Activated naive CD4-positive, alpha-beta T cell treated with anti-CD3 and anti-CD28 coated beads, Interleukin-2, amount 50 U/mL, for 72 hours (primary cell): ENCODE data around the gene ADAM17. TPM values are rescaled to one million over a fixed set of nuclear protein-coding genes. Genes with fewer than 3 reads are reported as not detected.
"Not testable (repeated sequence)": the region's sequence is repeated elsewhere in the genome, so short reads cannot be mapped to it uniquely, and the experiment has no call there.

Source experiments
- ATAC-seq, 2 donors: fragments of 150-1000 bp; cut with Tn5 transposase; 2 replicates each; pipeline ENCODE4 v1.10.0; 2021; ENCODE audit warnings: mild to moderate bottlenecking in 2 of 2, moderate library complexity in 2 of 2
- DNase-seq, 2 donors: peaks; one replicate each; pipeline ENCODE4 v3.0.0; 2021 to 2022; ENCODE audit warnings: low spot score in 2 of 2
- H3K27ac Mint-ChIP-seq, 2 donors: one replicate each; pipeline ENCODE4 v1.8.0; 2022; ENCODE audit warnings: mild to moderate bottlenecking in 2 of 2, mixed read lengths in 2 of 2
- H3K36me3 Mint-ChIP-seq, 2 donors: one replicate each; pipeline ENCODE4 v1.8.0; 2022; ENCODE audit warnings: mixed read lengths in 2 of 2
- H3K9me3 Mint-ChIP-seq, 2 donors: one replicate each; pipeline ENCODE4 v1.8.0; 2022; ENCODE audit warnings: mixed read lengths in 2 of 2
- total RNA-seq, 2 donors: library from RNA; stranded (reverse); gene quantifications; one replicate each; pipeline ENCODE4 v1.2.3, GENCODE V29; 2022

ADAM17 gene
- total RNA-seq, result 10 to 100 TPM; 14.4 to 36.5 TPM

DNA sequence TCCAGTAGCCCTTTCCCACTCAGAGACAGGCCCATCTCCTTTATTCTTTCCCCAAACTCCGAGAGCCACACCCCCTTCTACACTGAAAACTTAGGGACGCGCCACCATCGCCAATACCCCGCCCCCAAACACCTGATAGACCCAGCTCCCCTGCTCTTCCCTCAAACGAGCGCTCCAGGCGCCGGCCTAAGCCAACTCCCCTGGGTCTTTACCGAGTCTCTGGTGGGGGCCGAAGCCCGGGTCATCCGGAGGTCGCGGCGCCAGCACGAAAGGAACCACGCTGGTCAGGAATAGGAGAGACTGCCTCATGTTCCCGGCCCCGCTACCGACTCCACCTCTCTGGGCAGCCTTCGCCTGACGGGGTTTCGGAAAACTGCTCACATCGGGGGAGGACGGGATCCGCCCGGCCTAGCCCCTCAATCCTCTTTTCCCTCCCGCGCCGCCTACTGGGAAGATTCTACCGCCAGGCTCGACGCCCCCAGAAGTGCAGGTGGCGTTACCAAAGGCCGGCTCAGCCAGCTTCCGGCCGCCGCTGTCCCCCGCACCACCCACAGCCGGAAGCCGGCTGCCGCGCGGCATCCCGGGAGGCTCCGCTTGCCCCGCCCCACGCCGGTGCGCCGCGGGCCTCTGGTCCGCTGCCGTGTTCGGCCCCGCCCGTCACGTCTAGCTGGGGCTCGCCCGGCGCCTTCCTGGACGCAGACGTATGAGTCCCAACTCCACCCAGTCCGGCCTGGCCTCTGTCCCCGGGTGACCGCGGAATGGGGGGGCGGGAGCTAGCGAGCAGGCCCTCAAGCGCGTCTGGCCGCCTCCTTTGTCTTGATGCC is at the start of gene ADAM17:
TSS of gene ADAM17 (minus strand) at position 534 of the 824 bp plus-strand sequence. CDS start at position 309, 225 bp downstream.
- ATAC-seq (peak; percentile 86 to 92), DNase-seq (peak; percentile 86 to 94)
- peak within 1 kb of the TSS; percentile 96 to 98 for H3K27ac Mint-ChIP-seq
- H3K36me3 Mint-ChIP-seq, result peaks cover 13 to 15% of the 10 kb centered on the region in 2 donors
- no peaks in the 10 kb centered on the region for H3K9me3 Mint-ChIP-seq

DNA sequence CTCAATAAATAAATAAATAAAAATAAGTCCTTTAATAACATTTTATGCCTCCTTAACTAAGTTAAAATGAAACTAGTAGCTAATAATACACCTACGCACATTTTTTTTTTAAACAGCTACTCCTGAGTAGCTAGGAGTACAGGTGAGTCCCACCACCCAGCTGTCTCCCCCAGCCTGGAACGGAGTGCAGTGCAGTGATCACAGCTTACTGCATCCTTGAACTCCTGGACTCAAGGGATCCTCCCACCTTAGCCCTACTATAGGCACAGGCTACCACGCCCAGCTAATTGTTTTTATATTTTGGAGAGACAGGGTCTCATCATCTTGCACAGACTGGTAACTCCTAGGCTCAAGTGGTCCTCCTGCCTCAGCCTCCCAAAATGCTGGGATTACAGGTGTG is 46.8 kb upstream of the ADAM17 start:
- Mint-ChIP-seq H3K36me3 (peaks cover 22 to 58% of the 10 kb centered on the region in 2 donors), H3K27ac (no peak overlapping the region), H3K9me3 (peaks cover 3 to 13% of the 10 kb centered on the region in 2 donors)
- DNase-seq (no peak), ATAC-seq (no peak)

DNA sequence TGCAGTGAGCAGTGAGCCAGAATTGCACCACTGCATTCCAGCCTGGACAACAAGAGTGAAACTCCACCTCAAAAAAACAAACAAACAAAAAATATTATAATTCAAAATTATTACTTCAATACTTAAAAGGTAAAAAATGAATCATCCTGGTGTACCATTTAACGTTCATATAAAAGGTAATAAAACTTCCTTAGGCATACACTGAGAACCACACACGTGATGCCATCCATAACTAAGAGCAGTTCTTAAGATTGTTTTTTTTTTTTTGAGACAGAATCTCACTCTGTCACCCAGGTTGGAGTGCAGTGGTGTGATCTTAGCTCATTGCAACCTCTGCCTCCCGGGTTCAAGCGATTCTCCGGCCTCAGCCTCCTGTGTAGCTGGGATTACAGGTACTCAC is 45.8 kb upstream of the ADAM17 start:
- peaks cover 22 to 55% of the 10 kb centered on the region in 2 donors for H3K36me3 Mint-ChIP-seq
- no peak for DNase-seq
- H3K27ac Mint-ChIP-seq, result no peak overlapping the region
- no peak for ATAC-seq
- H3K9me3 Mint-ChIP-seq, result peaks cover 3 to 13% of the 10 kb centered on the region in 2 donors

DNA sequence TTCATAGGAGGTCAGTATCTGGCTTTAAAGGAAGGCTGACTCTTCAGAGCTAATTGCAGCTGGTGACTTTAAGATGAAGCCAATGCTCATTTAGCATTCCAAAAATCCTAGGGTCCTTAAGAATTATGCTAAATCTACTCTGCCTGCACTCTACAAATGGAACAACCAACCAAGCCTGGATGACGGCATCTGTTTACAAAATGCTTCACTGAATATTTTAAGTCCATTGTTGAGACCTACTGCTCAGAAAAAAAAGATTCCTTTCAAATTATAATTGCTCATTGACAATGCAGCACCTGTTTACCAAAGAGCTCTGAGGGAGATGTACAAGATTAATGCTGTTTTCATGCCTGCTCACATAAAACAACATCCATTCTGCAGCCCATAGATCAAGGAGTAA is 43.8 kb upstream of the ADAM17 start:
- ATAC-seq (no peak), DNase-seq (no peak)
- peaks cover 20 to 42% of the 10 kb centered on the region in 2 donors for H3K36me3 Mint-ChIP-seq
- H3K9me3 Mint-ChIP-seq, result peaks cover 3 to 11% of the 10 kb centered on the region in 2 donors
- no peak overlapping the region for H3K27ac Mint-ChIP-seq

DNA sequence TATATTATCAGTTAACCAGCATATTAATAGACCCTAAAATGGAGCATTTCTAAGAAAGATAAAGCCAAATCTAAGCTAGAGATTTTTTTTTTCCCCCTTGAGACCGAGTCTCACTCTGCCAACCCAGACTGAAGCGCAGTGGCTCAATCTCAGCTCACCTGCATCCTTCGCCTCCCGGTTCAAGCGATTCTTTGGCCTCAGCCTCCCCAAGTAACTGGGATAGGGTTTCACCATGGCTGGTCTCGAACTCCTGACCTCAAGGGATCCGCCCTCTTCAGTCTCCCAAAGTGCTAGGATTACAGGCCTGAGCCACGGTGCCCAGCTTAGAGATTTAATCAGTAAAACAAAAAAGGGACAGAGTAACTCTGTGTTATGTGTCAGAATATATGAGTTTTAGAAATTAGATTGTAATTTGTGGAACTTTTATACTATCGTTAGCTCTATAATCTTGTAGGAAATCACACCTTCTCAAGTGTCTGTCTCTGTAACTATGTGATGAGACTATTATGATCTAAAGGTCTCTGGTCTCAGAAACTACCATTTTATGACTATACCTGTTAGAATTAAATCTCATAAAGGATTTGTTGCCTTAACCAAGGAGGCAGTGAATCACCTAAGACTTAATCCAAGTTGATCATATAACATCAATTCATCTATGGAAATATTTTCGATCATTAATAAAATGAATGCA is 41.1 kb upstream of the ADAM17 start:
- DNase-seq, result no peak
- Mint-ChIP-seq H3K9me3 (peaks cover 3 to 9% of the 10 kb centered on the region in 2 donors), H3K36me3 (peaks cover 19 to 41% of the 10 kb centered on the region in 2 donors), H3K27ac (peak overlapping the region; percentile 68 to 90)
- ATAC-seq, result no peak

DNA sequence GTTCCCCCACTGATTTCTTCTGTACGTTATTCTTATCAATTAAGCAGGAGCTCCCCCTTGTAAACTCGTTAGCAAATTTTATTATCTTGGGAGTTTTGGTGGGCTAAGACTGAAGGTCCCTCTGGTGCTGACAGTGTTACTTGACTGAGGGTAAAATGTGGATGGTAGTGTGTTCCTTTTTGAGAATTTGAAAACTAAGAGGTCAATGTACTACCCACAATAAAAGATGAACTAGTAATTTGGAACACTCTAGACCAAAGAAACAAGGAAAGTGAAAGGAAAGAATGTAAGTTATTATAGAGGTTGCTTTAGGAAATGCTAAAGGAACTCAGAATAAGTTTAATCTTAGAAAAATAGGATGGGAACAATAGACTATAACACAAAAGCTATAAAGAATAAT is 40.1 kb upstream of the ADAM17 start:
- peak overlapping the region; percentile 50 to 90 for H3K27ac Mint-ChIP-seq
- H3K9me3 Mint-ChIP-seq, result peaks cover 3 to 9% of the 10 kb centered on the region in 2 donors

DNA sequence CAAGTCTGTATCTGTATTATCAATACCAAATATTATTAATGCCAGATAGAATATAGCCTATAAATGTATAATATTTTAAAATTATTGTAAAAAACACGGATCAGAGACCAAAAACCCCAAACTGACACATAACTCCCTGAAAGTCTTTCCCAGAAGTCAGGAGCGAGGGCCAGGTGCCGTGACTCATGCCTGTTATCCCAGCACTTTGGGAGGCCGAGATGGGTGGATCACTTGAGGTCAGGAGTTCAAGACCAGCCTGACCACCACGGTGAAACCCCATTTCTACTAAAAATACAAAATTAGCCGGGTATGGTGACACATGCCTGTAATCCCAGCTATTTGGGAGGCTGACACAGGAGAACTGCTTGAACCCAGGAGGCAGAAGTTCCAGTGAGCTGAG is 39.6 kb upstream of the ADAM17 start:
- peaks cover 24 to 42% of the 10 kb centered on the region in 2 donors for H3K36me3 Mint-ChIP-seq
- not testable (repeated sequence) for DNase-seq, H3K9me3 Mint-ChIP-seq, ATAC-seq
- peak overlapping the region in 1 of 2 donors; percentile 90 for H3K27ac Mint-ChIP-seq

More for the DNA sequence above, 40.1 kb upstream of the ADAM17 start:
- DNase-seq, result no peak
- ATAC-seq, result no peak
- H3K36me3 Mint-ChIP-seq, result peaks cover 25 to 47% of the 10 kb centered on the region in 2 donors

DNA sequence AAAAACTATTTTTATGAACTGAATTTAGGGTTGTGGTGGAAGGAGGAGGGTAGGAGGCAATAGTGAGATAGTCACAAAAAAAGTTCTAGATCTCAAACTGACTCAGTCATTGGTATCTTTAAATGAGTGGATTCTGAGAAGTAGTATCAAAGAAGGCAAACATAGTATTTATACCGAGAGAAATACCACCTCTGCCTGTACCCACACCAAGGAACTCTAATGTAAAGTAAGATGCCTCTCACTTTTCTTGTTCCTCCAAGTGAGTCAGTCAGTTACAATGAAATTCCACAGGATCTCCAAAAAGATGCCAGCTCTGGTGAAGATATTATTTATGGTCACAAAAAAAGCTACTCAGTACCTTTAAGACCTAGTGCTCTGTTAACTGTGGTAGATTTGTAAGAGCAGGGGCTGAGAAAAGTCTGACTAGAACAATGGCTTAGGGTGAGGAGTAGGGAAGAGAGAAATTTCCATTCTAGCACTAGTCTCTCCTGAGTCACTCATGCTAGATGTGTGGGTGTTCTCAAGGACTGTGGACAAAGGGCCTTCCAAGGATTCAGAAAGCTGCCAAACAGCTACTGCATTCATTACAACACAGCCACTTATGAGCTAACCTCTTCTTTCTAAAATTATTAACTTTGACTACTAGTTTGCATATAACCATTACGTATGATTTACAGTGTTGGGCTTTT is 38.9 kb upstream of the ADAM17 start:
- ATAC-seq, result peak; percentile 89 to 95
- DNase-seq, result peak in 1 of 2 donors; percentile 8
- Mint-ChIP-seq H3K36me3 (peaks cover 16 to 34% of the 10 kb centered on the region in 2 donors), H3K9me3 (peaks cover 0 to 3% of the 10 kb centered on the region in 2 donors), H3K27ac (peak overlapping the region; percentile 90 to 94)

DNA sequence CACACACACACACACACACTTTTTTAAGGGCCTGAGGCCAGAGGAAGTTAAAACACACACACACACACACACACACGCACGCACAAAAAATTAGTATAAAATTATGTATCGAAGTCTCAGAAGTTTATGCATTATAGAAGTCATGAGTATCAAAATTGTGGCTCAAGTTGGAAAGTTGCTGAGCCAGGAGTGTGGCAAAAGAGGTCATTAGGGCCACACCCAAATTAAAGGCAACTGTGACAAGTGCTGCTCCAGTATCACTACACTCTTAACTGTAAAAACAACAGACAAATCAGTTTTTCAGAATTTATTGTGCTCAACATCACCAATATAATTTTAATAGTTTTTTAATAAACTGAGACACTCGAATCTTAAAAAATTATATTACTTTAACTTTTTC is 38.3 kb upstream of the ADAM17 start:
- Mint-ChIP-seq H3K36me3 (peaks cover 12 to 29% of the 10 kb centered on the region in 2 donors), H3K27ac (peak overlapping the region; percentile 90 to 94), H3K9me3 (no peaks in the 10 kb centered on the region)
- DNase-seq, result no peak
- ATAC-seq, result peak in 1 of 2 donors; percentile 32

DNA sequence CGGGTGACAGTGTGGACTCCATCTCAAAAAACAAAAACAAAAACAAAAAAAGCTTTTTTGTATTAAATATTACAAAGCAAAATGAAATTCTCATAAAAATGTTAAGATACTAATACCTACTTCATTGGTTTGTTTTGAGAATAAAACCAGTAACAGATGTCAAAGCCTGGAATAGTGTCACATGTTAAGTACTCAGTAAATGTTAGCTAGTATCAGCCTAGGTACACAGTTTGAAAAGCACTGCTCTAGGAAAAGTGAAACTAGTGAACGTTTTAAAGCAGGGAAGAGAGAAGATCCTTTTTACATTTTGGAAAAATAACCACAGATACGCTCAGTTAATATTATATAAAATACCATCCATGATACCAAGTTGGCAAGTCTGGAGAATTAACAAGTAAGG is 37.1 kb upstream of the ADAM17 start:
- H3K9me3 Mint-ChIP-seq, result no peaks in the 10 kb centered on the region
- ATAC-seq, result no peak
- peaks cover 8 to 19% of the 10 kb centered on the region in 2 donors for H3K36me3 Mint-ChIP-seq
- H3K27ac Mint-ChIP-seq, result peak overlapping the region; percentile 74 to 82
- no peak for DNase-seq

DNA sequence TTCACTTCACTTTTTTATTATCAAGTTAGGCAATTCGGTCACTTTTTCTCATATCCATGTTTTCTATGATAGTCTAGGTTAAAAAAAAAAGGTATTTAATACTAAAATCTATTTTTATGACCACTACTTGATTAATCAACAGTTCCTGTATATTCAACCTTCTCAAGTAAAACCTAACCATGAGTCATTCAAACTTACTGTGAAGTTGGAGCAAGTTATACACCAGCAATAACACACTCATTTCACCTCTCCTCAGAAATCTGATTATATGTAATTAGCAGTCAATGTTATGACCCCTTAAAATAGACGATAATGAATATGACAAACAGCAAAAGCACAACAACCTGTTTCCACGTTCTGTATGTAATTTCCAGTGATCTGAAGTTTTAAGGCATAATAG is 35.0 kb upstream of the ADAM17 start:
- H3K36me3 Mint-ChIP-seq, result peaks cover 10 to 19% of the 10 kb centered on the region in 2 donors
- no peak for DNase-seq
- H3K27ac Mint-ChIP-seq, result peak overlapping the region in 1 of 2 donors; percentile 56
- no peaks in the 10 kb centered on the region for H3K9me3 Mint-ChIP-seq
- peak in 1 of 2 donors; percentile 13 for ATAC-seq

DNA sequence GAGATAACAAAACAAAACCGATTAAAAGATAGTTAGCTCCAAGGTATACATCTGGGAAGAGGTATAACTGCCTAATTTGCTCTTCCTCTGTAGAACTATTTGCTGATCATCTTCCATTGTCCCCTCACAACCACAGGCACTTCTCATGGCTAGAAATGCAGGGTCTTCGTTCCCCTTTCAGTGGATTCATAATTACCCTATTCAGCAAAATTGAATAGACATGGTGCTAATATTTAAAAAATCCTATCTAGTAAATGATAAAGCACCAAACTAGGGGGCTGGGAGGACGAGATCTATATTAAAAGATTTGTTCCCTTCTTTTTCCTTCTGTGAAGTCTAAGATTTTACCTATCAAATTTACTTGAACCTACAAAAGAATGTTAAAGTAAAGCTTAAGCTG is 30.8 kb upstream of the ADAM17 start:
- Mint-ChIP-seq H3K9me3 (no peaks in the 10 kb centered on the region), H3K36me3 (peaks cover 10 to 13% of the 10 kb centered on the region in 2 donors), H3K27ac (no peak overlapping the region)
- DNase-seq, result no peak
- no peak for ATAC-seq

DNA sequence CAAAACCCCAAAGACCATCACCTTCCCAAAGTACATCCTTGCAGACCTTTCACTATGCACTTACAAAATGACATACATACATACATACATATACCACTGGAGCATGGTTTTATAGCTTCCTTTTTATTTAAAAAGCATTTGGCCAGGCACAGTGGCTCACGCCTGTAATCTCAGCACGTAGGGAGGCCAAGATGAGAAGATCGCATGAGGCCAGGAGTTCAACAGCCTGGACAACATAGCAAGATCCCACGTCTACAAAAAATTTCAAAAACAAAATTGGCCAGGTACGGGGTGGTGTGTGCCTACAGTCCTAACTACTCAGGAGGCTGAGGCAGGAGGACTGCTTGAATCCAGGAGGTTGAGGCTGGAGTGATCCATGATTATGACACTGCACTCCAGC is 29.9 kb upstream of the ADAM17 start:
- Mint-ChIP-seq H3K9me3 (no peaks in the 10 kb centered on the region), H3K36me3 (peaks cover 5 to 7% of the 10 kb centered on the region in 2 donors), H3K27ac (no peak overlapping the region)
- DNase-seq (no peak), ATAC-seq (no peak)

DNA sequence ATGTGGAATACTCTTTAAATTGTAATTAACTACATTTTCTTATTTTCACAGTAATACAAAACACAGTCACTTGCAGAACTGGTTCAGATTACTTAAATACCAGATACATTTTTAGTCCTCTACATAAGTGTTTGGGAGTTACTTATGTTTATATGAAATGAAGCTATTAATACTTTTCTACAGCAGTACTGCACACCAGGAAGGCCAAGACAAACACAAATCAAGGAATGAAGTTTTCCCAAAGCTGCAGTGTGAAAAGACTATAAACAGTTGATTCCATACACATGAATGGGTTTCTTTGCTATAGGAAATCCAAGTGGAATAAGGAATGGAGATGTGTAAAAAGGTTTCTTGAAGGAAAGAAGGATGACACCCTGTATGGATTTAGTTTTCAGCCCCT is 29.3 kb upstream of the ADAM17 start:
- peaks cover 5 to 11% of the 10 kb centered on the region in 2 donors for H3K36me3 Mint-ChIP-seq
- H3K9me3 Mint-ChIP-seq, DNase-seq, H3K27ac Mint-ChIP-seq, ATAC-seq: not testable (repeated sequence)

DNA sequence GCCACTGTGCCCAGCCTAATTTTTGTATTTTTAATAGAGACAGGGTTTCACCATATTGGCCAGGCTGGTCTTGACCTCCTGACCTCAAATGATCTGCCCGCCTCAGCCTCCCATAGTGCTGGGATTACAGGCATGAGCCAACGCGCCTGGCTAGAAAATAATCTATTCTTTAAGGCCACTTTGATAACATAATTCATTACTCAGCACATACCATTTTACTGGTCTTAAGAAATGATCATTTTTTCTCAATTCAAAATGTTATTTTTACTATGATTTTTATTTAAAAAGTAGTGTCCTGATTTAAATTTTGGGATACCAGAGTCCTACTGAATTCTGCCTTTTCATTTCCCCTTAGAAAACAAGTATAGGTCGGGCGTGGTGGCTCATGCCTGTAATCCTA is 27.0 kb upstream of the ADAM17 start:
- ATAC-seq, result no peak
- Mint-ChIP-seq H3K36me3 (peaks cover 5 to 11% of the 10 kb centered on the region in 2 donors), H3K9me3 (no peaks in the 10 kb centered on the region), H3K27ac (peak overlapping the region in 1 of 2 donors; percentile 44)
- DNase-seq, result no peak

DNA sequence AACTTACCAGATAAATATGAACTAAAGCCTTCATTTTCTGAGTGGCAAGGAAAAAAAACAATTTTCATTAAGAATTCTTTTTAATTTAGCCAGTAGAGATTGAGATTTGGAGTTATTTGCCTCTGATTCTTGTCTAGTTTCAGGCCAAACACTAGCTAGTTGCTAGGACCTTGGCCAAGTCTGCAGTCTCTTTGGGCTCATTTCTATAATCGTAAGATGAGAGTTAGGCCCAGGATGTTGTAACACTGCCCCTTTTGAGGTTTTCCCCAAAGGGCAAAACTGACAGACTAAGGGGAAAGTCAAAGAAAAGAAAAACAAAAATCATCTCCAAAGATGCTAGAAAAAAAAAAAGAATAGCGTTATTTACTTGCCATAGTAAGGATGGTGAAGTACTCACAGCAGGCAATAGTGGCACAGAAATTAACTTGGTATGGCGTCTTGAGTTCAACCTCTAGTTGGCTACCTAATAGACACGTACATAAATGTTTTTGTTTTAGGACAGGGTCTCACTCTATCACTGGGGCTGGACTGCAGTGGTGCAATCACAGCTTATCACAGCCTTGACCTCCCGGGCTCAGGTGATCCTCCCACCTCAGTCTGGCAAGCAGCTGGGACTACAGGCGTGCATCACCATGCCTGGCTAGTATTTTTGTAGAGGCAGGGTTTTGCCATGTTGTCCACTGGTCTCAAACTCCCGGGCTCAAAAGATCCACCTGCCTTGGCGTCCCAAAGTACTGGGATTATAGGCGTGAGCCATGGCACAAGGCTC is 23.0 kb upstream of the ADAM17 start:
- Mint-ChIP-seq H3K27ac (no peak overlapping the region), H3K9me3 (no peaks in the 10 kb centered on the region), H3K36me3 (peaks cover 0 to 4% of the 10 kb centered on the region in 2 donors)
- no peak for DNase-seq
- ATAC-seq, result no peak
